Measurements from ENCODE around the gene MED12L. TPM values are rescaled to one million over a fixed set of nuclear protein-coding genes. Genes with fewer than 3 reads are reported as not detected.

Gene MED12L
- total RNA-seq, 1 experiment from 2014 or later: 14.9 TPM

- Histone ChIP-seq H4K5ac (ENCODE audit: insufficient read length, low read depth, low read length) (no peak overlapping the region), H3T11ph (ENCODE audit: low read length) (no peak overlapping the region), H2AK5ac (ENCODE audit: insufficient read length, low read length) (no peak overlapping the region), H2BK20ac (ENCODE audit: low read depth, low read length, poor library complexity, severe bottlenecking) (no peak overlapping the region), H2BK120ac (ENCODE audit: low read depth, low read length, poor library complexity, severe bottlenecking) (no peak overlapping the region), H3K23me2 (ENCODE audit: insufficient read length, low read depth, low read length, poor library complexity, severe bottlenecking) (no peaks in the 10 kb centered on the region), H3K27me3 (ENCODE audit: insufficient read depth, low read length) (no peaks in the 10 kb centered on the region), H2BK12ac (ENCODE audit: insufficient read length, low read depth, low read length) (no peak overlapping the region), H2BK5ac (ENCODE audit: insufficient read length, low read length) (no peak overlapping the region), H3K4me1 (ENCODE audit: insufficient read depth, low read length) (no peaks in the 10 kb centered on the region; the same call in 1 of the 2 replicates), H4K8ac (replicated peaks; ENCODE audit: insufficient read length, low read depth, low read length) (no peak overlapping the region), H3K18ac (ENCODE audit: insufficient read length, low read depth, low read length) (no peak overlapping the region), H3K79me1 (ENCODE audit: insufficient read depth, low read depth, low read length, poor library complexity, severe bottlenecking) (peaks cover 3% of the 10 kb centered on the region), H2AFZ (ENCODE audit: low read length) (no peak overlapping the region), H4K91ac (ENCODE audit: insufficient read length, low read depth, low read length) (no peak overlapping the region), H3K23ac (ENCODE audit: insufficient read length, low read depth, low read length) (no peak overlapping the region), H3K14ac (ENCODE audit: insufficient read depth, low read length) (no peak overlapping the region), H3K79me2 (ENCODE audit: insufficient read depth, low read length) (no peaks in the 10 kb centered on the region), H3K56ac (ENCODE audit: insufficient read length, low read depth, low read length) (no peak overlapping the region), H3K4ac (ENCODE audit: low read depth, low read length) (no peak overlapping the region), H3K9ac (ENCODE audit: extremely low read depth, insufficient read length, low read length) (no peak overlapping the region), H3K4me2 (ENCODE audit: insufficient read depth, insufficient read length, low read length) (no peak overlapping the region), H3K9me3 (ENCODE audit: control insufficient read depth, low read depth, low read length) (no peaks in the 10 kb centered on the region), H4K20me1 (ENCODE audit: control insufficient read depth, insufficient read depth, insufficient read length) (no peaks in the 10 kb centered on the region), H3K27ac (ENCODE audit: insufficient read length, low read depth, low read length) (no peak overlapping the region), H2BK15ac (ENCODE audit: low read depth, low read length) (no peak overlapping the region)
- Mint-ChIP-seq H3K4me3 (no peak overlapping the region), H3K9me3 (no peaks in the 10 kb centered on the region), H3K36me3 (ENCODE audit: insufficient read depth in 1 of 3, low read depth in 3 of 3) (no peaks in the 10 kb centered on the region), H3K27me3 (ENCODE audit: low read depth) (no peaks in the 10 kb centered on the region), H3K27ac (no peak overlapping the region; a peak in 1 of 7 replicates), H3K4me1 (peaks cover 4 to 8% of the 10 kb centered on the region in 2 experiments; a peak in 3 of 4 replicates)
- DNase-seq: no peak
- no peak for TF ChIP-seq CTCF (conservative IDR thresholded peaks at IDR 0.05)
- WGBS (ENCODE audit: extremely low coverage, insufficient read length, low lambda C conversion rate): no CpG with 5 or more reads among the region's 6 CpGs
These were observed 191.2 kb downstream of the MED12L start for GRCh38 chr3:151276687-151277042.

Measured in H9 (cell line).